VCaP (cell line): Measurements from ENCODE around the gene BHLHA15.

Experiments used
- H3K27ac ChIP-seq: fragments of 450-650 bp; 2 replicates; pipeline ENCODE4 v1.5.1; 2017
- TF ChIP-seq, protein P1 (sequence below): fragments of 450-650 bp; conservative IDR thresholded peaks from 2 replicates; pipeline ENCODE4 v1.5.1; 2017; ENCODE audit warnings: mild to moderate bottlenecking, moderate library complexity

BHLHA15 gene

DNA sequence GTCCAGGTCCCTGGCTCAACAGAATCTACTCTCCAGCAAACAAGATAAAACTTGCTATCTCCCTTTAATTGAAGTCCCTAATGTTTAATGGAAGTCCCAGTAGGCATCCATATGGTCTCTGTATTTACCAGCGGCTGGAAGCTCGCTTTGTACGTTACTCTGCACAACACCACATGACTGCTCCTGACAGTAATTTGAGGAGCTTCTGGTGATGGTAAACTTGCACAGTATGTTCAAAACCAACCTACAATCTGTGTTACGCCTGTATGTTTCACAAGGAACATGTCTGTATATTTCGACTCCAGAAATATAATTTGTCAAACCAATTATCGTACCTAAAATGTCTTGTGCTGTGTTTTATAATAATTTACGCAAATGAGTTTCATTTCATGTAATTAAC is 45.2 kb downstream of the BHLHA15 start:
- no peak overlapping the region for H3K27ac ChIP-seq
- TF ChIP-seq, protein P1, sequence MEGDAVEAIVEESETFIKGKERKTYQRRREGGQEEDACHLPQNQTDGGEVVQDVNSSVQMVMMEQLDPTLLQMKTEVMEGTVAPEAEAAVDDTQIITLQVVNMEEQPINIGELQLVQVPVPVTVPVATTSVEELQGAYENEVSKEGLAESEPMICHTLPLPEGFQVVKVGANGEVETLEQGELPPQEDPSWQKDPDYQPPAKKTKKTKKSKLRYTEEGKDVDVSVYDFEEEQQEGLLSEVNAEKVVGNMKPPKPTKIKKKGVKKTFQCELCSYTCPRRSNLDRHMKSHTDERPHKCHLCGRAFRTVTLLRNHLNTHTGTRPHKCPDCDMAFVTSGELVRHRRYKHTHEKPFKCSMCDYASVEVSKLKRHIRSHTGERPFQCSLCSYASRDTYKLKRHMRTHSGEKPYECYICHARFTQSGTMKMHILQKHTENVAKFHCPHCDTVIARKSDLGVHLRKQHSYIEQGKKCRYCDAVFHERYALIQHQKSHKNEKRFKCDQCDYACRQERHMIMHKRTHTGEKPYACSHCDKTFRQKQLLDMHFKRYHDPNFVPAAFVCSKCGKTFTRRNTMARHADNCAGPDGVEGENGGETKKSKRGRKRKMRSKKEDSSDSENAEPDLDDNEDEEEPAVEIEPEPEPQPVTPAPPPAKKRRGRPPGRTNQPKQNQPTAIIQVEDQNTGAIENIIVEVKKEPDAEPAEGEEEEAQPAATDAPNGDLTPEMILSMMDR = no peak

DNA sequence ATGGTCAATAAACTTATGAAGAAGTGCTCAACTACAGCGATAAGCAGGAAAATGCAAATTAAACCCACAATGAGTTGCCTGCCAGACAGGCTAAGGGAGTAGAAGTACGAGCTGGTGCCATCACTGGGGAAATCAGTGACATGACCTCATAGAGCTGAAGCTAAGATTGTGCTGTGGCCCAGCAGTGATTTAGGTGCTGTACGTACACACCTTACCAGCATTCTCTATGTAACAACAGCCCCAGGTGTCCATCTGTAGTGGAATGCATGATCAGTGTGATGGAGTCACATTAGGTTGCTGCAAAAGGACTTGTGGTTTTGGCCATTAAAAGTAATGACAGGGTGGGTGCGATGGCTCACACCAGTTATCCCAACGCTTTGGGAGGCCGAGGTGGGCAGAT is 46.5 kb downstream of the BHLHA15 start:
- TF ChIP-seq, protein P1 = no peak
- H3K27ac ChIP-seq = no peak overlapping the region
